Measurements from ENCODE around the gene SUCO. TPM values are rescaled to one million over a fixed set of nuclear protein-coding genes. Genes with fewer than 3 reads are reported as not detected.

SUCO gene
- total RNA-seq, 1 experiment from 2014 or later, result 84.6 TPM

- intact Hi-C loops (cut with micrococcal nuclease; ENCODE audit: unreplicated experiment), result no loop called here
- H3K36me3 Mint-ChIP-seq (ENCODE audit: insufficient read depth, unreplicated experiment), result peaks cover 34% of the 10 kb centered on the region
- no peaks in the 10 kb centered on the region for H3K27me3 Mint-ChIP-seq (ENCODE audit: unreplicated experiment)
- H3K4me3 Mint-ChIP-seq (ENCODE audit: low read depth, unreplicated experiment), result no peak overlapping the region
- CTCF ChIA-PET, result interaction anchor here (1.0 kb wide), 1 partner anchor 24 kb away, joined by 3 read pairs; no protein-coding TSS in a partner anchor
- BruUV-seq (replicated peaks), result no TSS peak
- H3K4me1 Mint-ChIP-seq (ENCODE audit: low read depth, unreplicated experiment), result peaks cover 3% of the 10 kb centered on the region
- H3K9me3 Mint-ChIP-seq (ENCODE audit: low read depth, unreplicated experiment), result no peaks in the 10 kb centered on the region
- no peak overlapping the region for H3K27ac Mint-ChIP-seq (ENCODE audit: unreplicated experiment)
- TF ChIP-seq, protein P1, sequence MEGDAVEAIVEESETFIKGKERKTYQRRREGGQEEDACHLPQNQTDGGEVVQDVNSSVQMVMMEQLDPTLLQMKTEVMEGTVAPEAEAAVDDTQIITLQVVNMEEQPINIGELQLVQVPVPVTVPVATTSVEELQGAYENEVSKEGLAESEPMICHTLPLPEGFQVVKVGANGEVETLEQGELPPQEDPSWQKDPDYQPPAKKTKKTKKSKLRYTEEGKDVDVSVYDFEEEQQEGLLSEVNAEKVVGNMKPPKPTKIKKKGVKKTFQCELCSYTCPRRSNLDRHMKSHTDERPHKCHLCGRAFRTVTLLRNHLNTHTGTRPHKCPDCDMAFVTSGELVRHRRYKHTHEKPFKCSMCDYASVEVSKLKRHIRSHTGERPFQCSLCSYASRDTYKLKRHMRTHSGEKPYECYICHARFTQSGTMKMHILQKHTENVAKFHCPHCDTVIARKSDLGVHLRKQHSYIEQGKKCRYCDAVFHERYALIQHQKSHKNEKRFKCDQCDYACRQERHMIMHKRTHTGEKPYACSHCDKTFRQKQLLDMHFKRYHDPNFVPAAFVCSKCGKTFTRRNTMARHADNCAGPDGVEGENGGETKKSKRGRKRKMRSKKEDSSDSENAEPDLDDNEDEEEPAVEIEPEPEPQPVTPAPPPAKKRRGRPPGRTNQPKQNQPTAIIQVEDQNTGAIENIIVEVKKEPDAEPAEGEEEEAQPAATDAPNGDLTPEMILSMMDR (IDR thresholded peaks at IDR 0.05; ENCODE audit: unreplicated experiment), result no peak
- DNase-seq, result no peak
These were observed 23.5 kb downstream of the SUCO start for GRCh38 chr1:172556461-172556860.

DNA sequence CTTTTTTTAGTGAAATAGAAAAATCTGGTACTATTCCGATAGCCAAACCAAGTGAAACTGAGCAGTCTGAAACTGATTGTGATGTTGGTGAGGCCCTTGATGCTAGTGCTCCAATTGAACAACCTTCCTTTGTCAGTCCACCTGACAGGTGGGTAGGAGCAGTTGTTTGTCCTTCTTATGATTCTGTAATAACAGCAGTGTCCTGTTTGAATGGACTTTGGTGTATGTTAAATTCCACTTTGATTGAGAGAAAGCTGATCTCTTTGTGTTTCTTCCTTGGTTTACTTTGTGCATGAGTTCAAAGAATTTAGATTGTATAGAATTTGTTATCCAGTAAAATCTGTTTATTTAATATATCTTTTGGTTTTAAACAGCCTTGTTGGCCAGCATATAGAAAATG lies 24.3 kb downstream of the SUCO start:
- H3K27me3 Mint-ChIP-seq (ENCODE audit: unreplicated experiment), result no peaks in the 10 kb centered on the region
- no TSS peak for BruUV-seq (replicated peaks)
- H3K9me3 Mint-ChIP-seq (ENCODE audit: low read depth, unreplicated experiment), result no peaks in the 10 kb centered on the region
- CTCF ChIA-PET, result no interaction called here
- intact Hi-C loops (cut with micrococcal nuclease; ENCODE audit: unreplicated experiment), result no loop called here
- TF ChIP-seq, protein P1 (IDR thresholded peaks at IDR 0.05; ENCODE audit: unreplicated experiment), result no peak
- no peak for DNase-seq
- H3K36me3 Mint-ChIP-seq (ENCODE audit: insufficient read depth, unreplicated experiment), result peaks cover 40% of the 10 kb centered on the region
- no peak overlapping the region for H3K4me3 Mint-ChIP-seq (ENCODE audit: low read depth, unreplicated experiment)
- H3K27ac Mint-ChIP-seq (ENCODE audit: unreplicated experiment), result no peak overlapping the region
- no peaks in the 10 kb centered on the region for H3K4me1 Mint-ChIP-seq (ENCODE audit: low read depth, unreplicated experiment)

- CTCF ChIA-PET, result no interaction called here
- intact Hi-C loops (cut with micrococcal nuclease; ENCODE audit: unreplicated experiment), result no loop called here
- no peak overlapping the region for H3K4me3 Mint-ChIP-seq (ENCODE audit: low read depth, unreplicated experiment)
- DNase-seq, result no peak
- H3K36me3 Mint-ChIP-seq (ENCODE audit: insufficient read depth, unreplicated experiment), result peaks cover 49% of the 10 kb centered on the region
- H3K4me1 Mint-ChIP-seq (ENCODE audit: low read depth, unreplicated experiment), result no peaks in the 10 kb centered on the region
- H3K27me3 Mint-ChIP-seq (ENCODE audit: unreplicated experiment), result no peaks in the 10 kb centered on the region
- BruUV-seq (replicated peaks), result no TSS peak
- TF ChIP-seq, protein P1 (IDR thresholded peaks at IDR 0.05; ENCODE audit: unreplicated experiment), result no peak
- H3K27ac Mint-ChIP-seq (ENCODE audit: unreplicated experiment), result no peak overlapping the region
- H3K9me3 Mint-ChIP-seq (ENCODE audit: low read depth, unreplicated experiment), result no peaks in the 10 kb centered on the region
These were observed 26.7 kb downstream of the SUCO start for GRCh38 chr1:172559572-172560210.

- no peak overlapping the region for H3K4me3 Mint-ChIP-seq (ENCODE audit: low read depth, unreplicated experiment)
- H3K27me3 Mint-ChIP-seq (ENCODE audit: unreplicated experiment), result no peaks in the 10 kb centered on the region
- no peak for DNase-seq
- H3K36me3 Mint-ChIP-seq (ENCODE audit: insufficient read depth, unreplicated experiment), result peaks cover 56% of the 10 kb centered on the region
- TF ChIP-seq, protein P1 (IDR thresholded peaks at IDR 0.05; ENCODE audit: unreplicated experiment), result no peak
- BruUV-seq (replicated peaks), result no TSS peak
- H3K9me3 Mint-ChIP-seq (ENCODE audit: low read depth, unreplicated experiment), result no peaks in the 10 kb centered on the region
- H3K27ac Mint-ChIP-seq (ENCODE audit: unreplicated experiment), result no peak overlapping the region
- no peaks in the 10 kb centered on the region for H3K4me1 Mint-ChIP-seq (ENCODE audit: low read depth, unreplicated experiment)
- CTCF ChIA-PET, result no interaction called here
- intact Hi-C loops (cut with micrococcal nuclease; ENCODE audit: unreplicated experiment), result no loop called here
These were observed 28.3 kb downstream of the SUCO start for GRCh38 chr1:172561252-172561651.
